HUES48 (cell line): ENCODE measurements around the gene ABAT.

Source experiments
- H3K27ac ChIP-seq: one replicate; pipeline ENCODE4 v1.7.0; 2013; ENCODE audit warnings: low read depth, low read length, inconsistent platforms
- H3K27me3 ChIP-seq: 2 replicates; pipeline ENCODE4 v1.6.1; 2013; ENCODE audit warnings: mild to moderate bottlenecking, low read length; ENCODE audit not compliant: control insufficient read depth, insufficient read depth
- H3K36me3 ChIP-seq: 2 replicates; pipeline ENCODE4 v1.6.1; 2013; ENCODE audit warnings: low read length; ENCODE audit not compliant: control insufficient read depth, insufficient read depth
- H3K4me1 ChIP-seq: 2 replicates; pipeline ENCODE4 v1.6.1; 2013; ENCODE audit warnings: mild to moderate bottlenecking, low read length; ENCODE audit not compliant: control insufficient read depth, insufficient read depth
- H3K4me3 ChIP-seq: 2 replicates; pipeline ENCODE4 v1.5.1; 2013; ENCODE audit warnings: mild to moderate bottlenecking, low read depth, low read length
- H3K9ac ChIP-seq: 2 replicates; pipeline ENCODE4 v1.6.1; 2013; ENCODE audit warnings: mild to moderate bottlenecking, low read depth, low read length, moderate library complexity
- H3K9me3 ChIP-seq: 2 replicates; pipeline ENCODE4 v1.6.1; 2013; ENCODE audit warnings: low read length; ENCODE audit not compliant: control insufficient read depth, insufficient read depth

The ABAT gene

DNA sequence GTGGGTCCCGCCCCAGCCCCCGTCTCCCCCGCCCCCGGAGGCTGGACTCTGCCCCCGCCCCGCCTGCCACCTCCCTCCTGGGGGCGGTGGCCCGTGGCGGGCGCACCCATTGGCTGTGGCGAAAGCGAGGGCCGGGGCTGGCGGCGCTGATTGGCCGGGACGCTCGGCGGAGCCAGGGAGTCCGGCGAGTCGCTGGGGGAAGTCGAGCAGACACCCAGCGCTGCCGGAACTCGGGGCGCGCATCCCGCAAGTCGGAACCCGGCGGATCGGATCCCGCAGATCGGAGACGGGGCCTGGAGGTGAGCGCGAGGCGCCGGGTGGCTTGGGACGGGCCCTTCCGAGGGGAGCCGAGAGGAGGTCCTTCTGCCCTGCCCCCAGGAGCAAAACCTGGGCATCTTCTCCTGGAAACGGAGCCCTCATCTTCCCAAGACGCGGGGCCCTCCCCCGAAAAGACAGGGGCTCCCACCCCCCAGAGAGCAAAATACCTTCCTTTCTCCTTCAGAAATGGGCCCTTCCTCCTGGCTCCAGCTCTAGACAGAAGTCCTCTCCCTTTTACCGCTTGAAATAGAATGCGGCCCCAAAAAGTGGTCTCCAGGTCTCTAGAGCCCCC, at the start of gene ABAT:
ABAT (plus strand) TSS at position 205 of the 610 bp plus-strand sequence. CDS start 61,123 bp downstream, outside the sequence.
- Histone ChIP-seq H3K9me3 (no peaks in the 10 kb centered on the region), H3K4me1 (peaks cover 5% of the 10 kb centered on the region; the same call in 1 of the 2 replicates), H3K27me3 (peaks cover 31% of the 10 kb centered on the region), H3K27ac (no peak within 1 kb of the TSS), H3K4me3 (peak within 1 kb of the TSS; percentile 85), H3K9ac (peak within 1 kb of the TSS; percentile 41; the same call in 1 of the 2 replicates), H3K36me3 (no peaks in the 10 kb centered on the region)

DNA sequence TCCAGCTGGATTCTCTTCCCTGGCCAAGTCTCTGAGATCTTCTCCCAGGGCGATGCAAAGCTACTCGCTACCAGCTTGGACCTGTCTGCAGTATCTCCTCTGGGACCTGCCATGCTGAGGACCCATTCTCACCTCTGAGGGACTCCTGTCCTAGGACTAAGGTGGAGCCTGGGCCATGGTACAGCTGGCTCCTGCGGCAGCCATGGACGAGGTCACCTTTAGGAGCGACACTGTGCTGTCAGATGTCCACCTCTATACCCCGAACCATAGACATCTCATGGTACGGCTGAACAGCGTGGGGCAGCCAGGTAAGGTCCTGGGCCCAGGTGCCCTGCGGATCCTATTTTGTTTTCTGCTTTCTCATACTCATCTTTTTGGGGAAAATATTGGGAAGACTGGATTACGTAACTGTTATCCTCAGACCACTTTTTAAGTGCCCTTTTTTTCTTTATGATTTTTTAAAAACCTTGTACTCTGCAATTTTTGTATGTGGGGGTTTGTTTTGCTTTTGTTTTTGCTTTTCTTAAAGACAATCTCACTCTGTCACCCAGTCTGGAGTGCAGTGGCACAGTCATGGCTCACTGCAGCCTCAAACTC, 48.8 kb upstream of the ABAT start:
- Histone ChIP-seq H3K9ac (no peak overlapping the region), H3K27me3 (no peaks in the 10 kb centered on the region), H3K4me1 (0 out of 2 replicates have a peak, but pooled peaks cover 5% of the 10 kb centered on the region), H3K9me3 (no peaks in the 10 kb centered on the region), H3K4me3 (no peak overlapping the region), H3K36me3 (peaks cover 67% of the 10 kb centered on the region), H3K27ac (no peak overlapping the region)

DNA sequence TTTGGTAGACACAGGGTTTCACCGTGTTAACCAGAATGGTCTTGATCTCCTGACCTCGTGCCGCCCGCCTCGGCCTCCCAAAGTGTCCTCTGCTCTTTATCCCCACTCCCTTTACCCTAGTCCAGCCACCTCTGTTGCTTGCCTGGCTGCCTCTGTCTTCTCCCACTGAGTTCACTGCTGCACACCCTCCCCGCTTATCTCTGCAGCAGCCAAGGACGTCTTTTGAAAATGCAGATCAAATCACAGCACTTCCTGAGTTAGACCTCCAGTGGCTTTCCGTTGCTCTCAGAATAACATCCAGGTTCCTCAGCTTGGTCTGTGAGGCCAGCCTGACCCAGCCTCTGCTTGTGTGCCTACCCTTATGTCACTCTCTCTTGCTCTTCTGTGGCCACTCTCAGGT, 47.5 kb upstream of the ABAT start:
- no peak overlapping the region for H3K27ac ChIP-seq
- peaks cover 81% of the 10 kb centered on the region for H3K36me3 ChIP-seq

DNA sequence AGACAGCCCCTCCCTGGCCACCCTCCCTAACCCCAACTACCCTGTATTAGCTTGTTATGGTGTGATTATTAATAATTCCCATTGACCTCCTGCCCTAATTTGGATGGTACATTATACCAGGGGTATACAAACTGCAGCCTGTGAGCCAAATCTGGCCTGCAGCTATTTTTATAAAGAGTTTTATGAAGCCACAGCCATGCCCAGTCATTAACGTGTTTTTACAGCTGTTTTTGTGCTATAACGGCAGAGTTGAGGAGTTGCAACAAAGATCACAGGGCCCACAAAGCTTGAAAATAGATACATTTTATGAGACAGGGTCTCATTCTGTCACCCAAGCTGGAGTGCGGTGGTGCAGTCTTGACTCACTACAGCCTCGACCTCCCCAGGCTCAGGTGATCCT, 47.0 kb upstream of the ABAT start:
- 0 out of 2 replicates have a peak, but pooled peaks cover 4% of the 10 kb centered on the region for H3K4me1 ChIP-seq
- no peak overlapping the region for H3K27ac ChIP-seq
- H3K9me3 ChIP-seq: no peaks in the 10 kb centered on the region
- H3K4me3 ChIP-seq: no peak overlapping the region
- peaks cover 86% of the 10 kb centered on the region for H3K36me3 ChIP-seq
- no peak overlapping the region for H3K9ac ChIP-seq
- H3K27me3 ChIP-seq: no peaks in the 10 kb centered on the region

More for the DNA sequence above, 47.5 kb upstream of the ABAT start:
- Histone ChIP-seq H3K4me3 (no peak overlapping the region), H3K4me1 (0 out of 2 replicates have a peak, but pooled peaks cover 5% of the 10 kb centered on the region), H3K27me3 (no peaks in the 10 kb centered on the region), H3K9me3 (no peaks in the 10 kb centered on the region), H3K9ac (no peak overlapping the region)

DNA sequence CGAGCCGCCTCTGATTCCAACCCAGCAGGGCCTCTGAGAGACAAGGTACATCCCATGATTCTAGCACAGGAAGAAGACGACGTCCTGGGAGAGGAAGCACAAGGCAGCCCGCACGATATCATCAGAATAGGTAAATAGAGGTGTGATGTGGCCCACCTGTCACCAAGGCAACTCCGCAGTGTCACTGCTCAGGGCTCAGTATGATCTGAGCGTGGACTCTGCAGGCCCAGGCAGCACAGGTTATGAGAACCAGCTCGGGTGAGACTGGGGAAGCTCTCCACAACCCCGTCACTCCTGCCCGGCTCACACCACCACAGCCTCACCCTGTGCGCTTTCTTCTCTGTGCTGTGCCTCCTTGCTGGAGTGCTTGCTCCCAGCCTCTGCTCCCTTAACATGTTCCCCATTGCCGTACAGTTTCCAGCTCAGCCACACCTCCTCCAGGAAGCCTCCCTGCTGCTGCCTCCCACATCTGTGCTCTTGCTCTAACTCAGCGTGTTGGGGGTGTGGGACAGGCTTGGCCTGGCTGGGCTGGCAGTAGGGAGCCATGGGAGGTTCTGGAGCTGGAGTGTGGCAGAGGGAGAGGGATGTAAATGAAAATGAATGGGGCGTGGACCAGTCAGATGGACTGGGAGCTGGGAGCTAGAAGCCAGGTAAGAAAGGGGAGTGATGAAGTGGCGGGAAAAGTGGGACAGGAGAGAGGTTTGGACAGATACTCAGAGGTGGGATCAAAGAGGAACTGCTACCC, 45.3 kb upstream of the ABAT start:
- Histone ChIP-seq H3K9me3 (no peaks in the 10 kb centered on the region), H3K36me3 (peaks cover 94% of the 10 kb centered on the region), H3K4me3 (no peak overlapping the region), H3K27me3 (no peaks in the 10 kb centered on the region), H3K27ac (no peak overlapping the region), H3K4me1 (no peaks in the 10 kb centered on the region), H3K9ac (no peak overlapping the region)

DNA sequence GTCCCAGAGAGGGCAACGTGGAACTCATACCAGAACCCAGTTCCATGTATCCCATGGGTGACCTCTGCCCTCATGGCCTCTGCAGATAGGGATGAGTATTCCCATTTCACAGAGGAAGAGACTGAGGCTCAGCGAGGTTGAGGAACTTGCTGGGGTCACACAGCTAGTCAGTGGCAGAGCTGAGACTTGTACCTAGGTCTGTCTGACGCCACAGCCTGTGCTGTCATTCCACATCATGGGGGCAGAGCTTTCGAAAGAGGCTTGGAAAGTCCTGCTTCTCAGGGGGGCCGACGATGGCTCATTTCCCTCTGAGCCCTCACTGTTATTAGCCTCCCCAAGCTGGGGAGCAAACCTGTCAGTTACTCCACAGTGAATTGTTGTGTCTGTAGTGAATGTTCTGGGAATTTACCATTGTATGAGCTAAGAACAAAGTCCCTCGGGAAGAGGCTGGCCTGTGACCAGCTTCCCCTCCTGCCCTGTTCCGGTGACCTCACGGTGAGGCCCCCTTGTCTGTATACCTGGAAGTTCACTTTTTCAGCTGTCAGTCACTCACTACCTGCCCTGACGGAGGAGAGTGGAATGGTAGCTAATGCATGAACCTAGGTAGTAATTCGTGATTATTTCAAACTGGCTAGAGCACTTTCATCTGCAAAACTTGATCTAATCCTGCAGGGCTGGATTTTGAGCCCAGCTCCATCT, 44.0 kb upstream of the ABAT start:
- H3K4me3 ChIP-seq: no peak overlapping the region
- peaks cover 99% of the 10 kb centered on the region for H3K36me3 ChIP-seq
- H3K27me3 ChIP-seq: no peaks in the 10 kb centered on the region
- no peak overlapping the region for H3K9ac ChIP-seq
- no peaks in the 10 kb centered on the region for H3K4me1 ChIP-seq
- H3K27ac ChIP-seq: no peak overlapping the region
- H3K9me3 ChIP-seq: no peaks in the 10 kb centered on the region

DNA sequence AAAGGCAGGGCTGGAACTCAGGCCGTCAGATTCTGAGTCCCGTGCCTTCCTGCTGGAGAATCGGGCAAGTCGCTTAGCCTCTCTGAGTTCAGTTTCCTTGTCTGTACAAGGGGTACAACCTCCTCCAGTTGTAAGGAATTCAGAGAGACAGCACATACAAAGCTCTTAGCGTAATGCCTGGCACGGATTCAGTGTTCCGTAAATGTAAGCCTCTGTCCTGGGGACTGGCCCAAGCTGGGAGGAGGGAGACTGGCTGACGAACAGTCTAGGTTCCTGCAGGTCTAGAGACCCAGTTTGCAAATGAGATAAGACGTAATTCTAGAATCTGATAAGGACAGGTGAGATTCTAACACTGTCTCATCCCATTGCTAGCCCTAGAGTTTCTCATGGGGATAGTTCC, 43.0 kb upstream of the ABAT start:
- Histone ChIP-seq H3K36me3 (peaks cover 97% of the 10 kb centered on the region), H3K9me3 (no peaks in the 10 kb centered on the region), H3K9ac (no peak overlapping the region)

DNA sequence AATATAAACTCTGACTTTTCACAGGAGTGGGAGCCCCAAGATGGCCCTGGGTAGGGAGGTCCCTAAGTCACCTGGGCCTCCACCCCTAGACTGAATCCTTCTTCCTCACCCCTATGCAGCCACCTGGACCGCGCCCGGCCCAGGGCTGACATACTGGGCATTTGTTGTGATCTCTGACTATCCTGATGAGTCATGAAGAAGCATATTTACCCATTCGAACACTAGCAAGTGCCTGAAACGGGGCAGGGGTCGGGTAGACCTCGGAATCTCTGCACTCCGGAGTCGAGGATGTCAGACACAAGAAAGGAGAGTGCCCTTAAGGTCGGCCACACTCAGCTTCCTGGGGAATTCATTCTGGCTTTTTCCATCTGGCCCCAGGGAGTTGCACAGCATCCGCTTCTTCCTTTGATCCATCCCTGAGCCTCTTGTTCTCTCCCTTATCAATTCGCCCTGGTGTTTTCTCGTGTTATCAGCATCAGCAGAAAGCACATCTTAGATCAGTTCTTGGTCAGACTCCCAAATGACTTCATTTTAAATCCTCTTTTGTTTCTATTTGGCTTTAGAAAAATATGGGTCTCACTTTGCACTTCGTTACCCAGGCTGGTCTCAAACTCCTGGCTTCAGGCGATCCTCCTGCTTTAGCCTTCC, 42.5 kb upstream of the ABAT start:
- Histone ChIP-seq H3K9me3 (no peaks in the 10 kb centered on the region), H3K4me1 (no peaks in the 10 kb centered on the region), H3K27me3 (no peaks in the 10 kb centered on the region), H3K27ac (peak overlapping the region; percentile 33), H3K36me3 (peaks cover 97% of the 10 kb centered on the region), H3K4me3 (no peak overlapping the region), H3K9ac (no peak overlapping the region)

More for the DNA sequence above, 43.0 kb upstream of the ABAT start:
- H3K4me3 ChIP-seq: no peak overlapping the region
- peak overlapping the region; percentile 33 for H3K27ac ChIP-seq
- H3K27me3 ChIP-seq: no peaks in the 10 kb centered on the region
- no peaks in the 10 kb centered on the region for H3K4me1 ChIP-seq

DNA sequence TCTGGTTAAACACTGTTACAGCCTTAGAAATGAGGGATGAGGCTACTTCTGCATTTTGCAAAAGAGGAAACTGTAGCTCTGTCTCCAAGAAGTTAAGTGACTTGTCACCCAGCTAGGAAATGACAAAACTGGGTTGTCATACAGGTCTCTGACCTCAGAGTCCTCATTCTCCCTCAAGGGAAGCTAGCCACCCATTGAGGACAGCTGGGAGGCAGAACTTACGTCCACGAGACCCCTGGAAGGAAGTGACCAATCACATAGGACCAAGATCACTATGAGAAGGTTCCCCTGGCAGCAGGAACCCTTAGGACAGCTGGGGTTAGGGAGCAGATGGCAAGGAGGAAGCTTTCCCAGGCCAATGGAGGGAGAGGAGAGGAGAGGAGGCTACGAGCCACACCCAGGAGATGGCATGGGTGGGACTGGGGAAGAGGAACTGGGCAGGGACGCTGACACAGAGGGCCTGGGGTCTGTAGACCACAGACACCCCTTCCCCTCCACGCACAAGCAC, 41.7 kb upstream of the ABAT start:
- Histone ChIP-seq H3K9ac (no peak overlapping the region), H3K9me3 (no peaks in the 10 kb centered on the region), H3K36me3 (peaks cover 96% of the 10 kb centered on the region), H3K27ac (no peak overlapping the region), H3K4me3 (no peak overlapping the region), H3K4me1 (no peaks in the 10 kb centered on the region), H3K27me3 (no peaks in the 10 kb centered on the region)

DNA sequence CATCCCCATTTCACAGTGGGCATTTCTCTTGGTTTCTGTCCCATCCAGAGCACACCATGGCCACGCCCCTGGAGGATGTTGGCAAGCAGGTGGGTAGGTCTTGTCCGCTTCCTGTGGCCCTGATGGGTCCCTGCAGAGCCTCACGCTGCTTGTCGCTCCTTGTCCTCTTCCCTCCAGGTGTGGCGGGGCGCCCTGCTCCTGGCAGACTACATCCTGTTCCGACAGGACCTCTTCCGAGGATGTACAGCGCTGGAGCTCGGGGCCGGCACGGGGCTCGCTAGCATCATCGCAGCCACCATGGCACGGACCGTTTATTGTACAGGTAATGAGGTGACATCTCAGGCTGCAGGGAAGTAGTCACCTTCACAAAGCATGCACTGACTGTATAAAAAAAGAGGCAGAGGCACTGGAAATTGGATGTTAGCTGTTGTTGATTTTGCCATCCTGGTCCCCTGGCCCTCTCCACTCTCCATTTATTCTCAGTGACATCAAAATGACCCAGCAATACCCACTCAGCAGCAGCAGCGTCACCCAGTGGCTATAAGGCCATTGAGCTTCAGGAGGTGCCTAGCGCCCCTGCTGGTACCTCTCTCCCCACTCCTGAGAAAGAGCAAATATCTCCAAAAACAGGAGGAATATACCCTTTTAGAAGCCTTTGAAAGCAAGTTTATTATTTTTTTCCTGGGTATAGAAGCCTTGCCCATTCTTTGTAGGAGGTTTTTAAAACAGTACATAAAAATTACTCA, 39.3 kb upstream of the ABAT start:
- H3K27ac ChIP-seq: no peak overlapping the region
- no peak overlapping the region for H3K9ac ChIP-seq
- H3K9me3 ChIP-seq: no peaks in the 10 kb centered on the region
- peaks cover 95% of the 10 kb centered on the region for H3K36me3 ChIP-seq
- H3K4me1 ChIP-seq: no peaks in the 10 kb centered on the region
- H3K27me3 ChIP-seq: no peaks in the 10 kb centered on the region
- H3K4me3 ChIP-seq: no peak overlapping the region
